HepG2 (cell line): Measurements from ENCODE around the gene CA10. TPM values are rescaled to one million over a fixed set of nuclear protein-coding genes. Genes with fewer than 3 reads are reported as not detected.

Experiments used
- ATAC-seq: fragments of 200-7000 bp; cut with Tn5 transposase; 3 replicates; pipeline ENCODE4 v1.9.1; 2020; ENCODE audit warnings: mild to moderate bottlenecking, moderate library complexity
- BruUV-seq: library from RNA; stranded (reverse); fragments of 400-500 nt; replicated peaks from 2 replicates; lab custom pipeline; 2021; lab: Mats Ljungman, UMichigan
- CTCF ChIA-PET: fragments of 300-600 bp; formaldehyde crosslinking; extraction: SDS; loops from one replicate; lab custom pipeline; 2021; ENCODE audit warnings: low total read pairs, inconsistent platforms, low intra/inter-chr PET ratio; lab: Yijun Ruan, JAX
- POLR2A ChIA-PET: fragments of 350-600 bp; sonication (Branson Sonifier 250); formaldehyde crosslinking; loops from one replicate; lab custom pipeline; 2020; ENCODE audit warnings: antibody characterized with exemption, inconsistent platforms; lab: Yijun Ruan, JAX
- DNase-seq: peaks from one replicate; pipeline ENCODE4 v3.0.0-alpha.2; 2015; ENCODE audit warnings: low spot score
- FAIRE-seq: peaks from 3 replicates; lab custom pipeline; 2011; peaks lifted over from hg19 to GRCh38; lab: Jason Lieb, UNC
- H2AFZ ChIP-seq: one replicate; pipeline ENCODE4 v1.6.1; 2011; ENCODE audit warnings: low read length, inconsistent platforms
- H3K27ac ChIP-seq: fragments of 300-600 bp; 3 replicates; pipeline ENCODE4 v1.8.0; 2011; ENCODE audit warnings: mixed run types, mild to moderate bottlenecking, mixed read lengths, low read length, inconsistent platforms; ENCODE audit not compliant: insufficient read depth; ENCODE audit errors: extremely low read length
- H3K27me3 ChIP-seq, 2 experiments: fragments of 200-600 bp in 1 of 2; 2 replicates in 1 of 2; 3 replicates in 1 of 2; pipeline versions ENCODE4 v1.6.0 to v1.8.0; 2011; ENCODE audit warnings: low read length in 2 of 2, mild to moderate bottlenecking in 2 of 2, moderate library complexity in 2 of 2, inconsistent platforms in 1 of 2; ENCODE audit not compliant: insufficient read depth in 2 of 2, control insufficient read depth in 1 of 2
- H3K36me3 ChIP-seq, 2 experiments: fragments of 200-600 bp in 1 of 2; replicated peaks in 1 of 2; 2 replicates in 1 of 2; 3 replicates in 1 of 2; pipeline versions ENCODE4 v1.5.1 to v1.8.0; 2011; ENCODE audit warnings: low read length in 2 of 2, inconsistent platforms in 1 of 2; ENCODE audit not compliant: insufficient read depth in 2 of 2, control insufficient read depth in 1 of 2
- H3K4me1 ChIP-seq: 2 replicates; pipeline ENCODE4 v1.5.1; 2012; ENCODE audit warnings: low read length, inconsistent platforms; ENCODE audit not compliant: insufficient read depth
- H3K4me2 ChIP-seq: 2 replicates; pipeline ENCODE4 v1.6.0; 2011; ENCODE audit warnings: low read depth, low read length, inconsistent platforms
- H3K4me3 ChIP-seq, 3 experiments: fragments of 200-600 bp in 1 of 3; sonication (generic), shearing (Covaris generic) in 1 of 3; replicated peaks in 1 of 3; 2 replicates each; pipeline ENCODE4 v1.5.1; 2011 to 2016; ENCODE audit warnings: low read length in 3 of 3, inconsistent platforms in 2 of 3, low read depth in 2 of 3, mild to moderate bottlenecking in 2 of 3, control low read depth in 1 of 3, mixed read lengths in 1 of 3; ENCODE audit not compliant: insufficient read depth in 1 of 3
- H3K79me2 ChIP-seq: one replicate; pipeline ENCODE4 v1.6.1; 2011; ENCODE audit warnings: low read length, inconsistent platforms; ENCODE audit not compliant: insufficient read depth
- H3K9ac ChIP-seq: 2 replicates; pipeline ENCODE4 v1.6.0; 2011; ENCODE audit warnings: mild to moderate bottlenecking, low read depth, low read length, inconsistent platforms; ENCODE audit not compliant: insufficient read depth
- H3K9me3 ChIP-seq: 2 replicates; pipeline ENCODE4 v1.5.1; 2012; ENCODE audit warnings: mild to moderate bottlenecking, low read length
- H4K20me1 ChIP-seq: 2 replicates; pipeline ENCODE4 v1.6.0; 2011; ENCODE audit warnings: inconsistent platforms, mild to moderate bottlenecking, low read length, moderate library complexity; ENCODE audit not compliant: insufficient read depth
- CENPT ChIP-seq: sonication (generic); formaldehyde crosslinking; IDR thresholded peaks from 2 replicates; pipeline ENCODE4 v1.8.0; 2022; ENCODE audit warnings: low read depth, mild to moderate bottlenecking, moderate library complexity, missing genetic modification reagents
- KDM2A ChIP-seq: sonication (generic); formaldehyde crosslinking; IDR thresholded peaks from 2 replicates; pipeline ENCODE4 v1.4.0; 2020; ENCODE audit warnings: low read depth, missing genetic modification reagents, borderline replicate concordance
- SNRNP70 ChIP-seq: fragments of 200-400 bp; formaldehyde crosslinking; IDR thresholded peaks from 2 replicates; pipeline ENCODE4 v1.6.1; 2017; ENCODE audit warnings: mild to moderate bottlenecking, low read depth, low read length, moderate library complexity
- TRIM22 ChIP-seq: fragments of 450-650 bp; IDR thresholded peaks from 2 replicates; pipeline ENCODE4 v1.6.1; 2017
- ZNF33B ChIP-seq: sonication (generic); formaldehyde crosslinking; IDR thresholded peaks from 2 replicates; pipeline ENCODE4 v1.5.1; 2020; ENCODE audit warnings: mild to moderate bottlenecking, missing genetic modification reagents
- ZNF362 ChIP-seq: sonication (generic); formaldehyde crosslinking; IDR thresholded peaks from 2 replicates; pipeline ENCODE4 v1.4.0; 2020; ENCODE audit warnings: missing genetic modification reagents, mild to moderate bottlenecking, borderline replicate concordance
- ZNF430 ChIP-seq: sonication (generic); formaldehyde crosslinking; IDR thresholded peaks from 2 replicates; pipeline ENCODE4 v1.9.0; 2021; ENCODE audit warnings: mild to moderate bottlenecking, missing genetic modification reagents
- ZNF530 ChIP-seq: sonication (generic); formaldehyde crosslinking; IDR thresholded peaks from 2 replicates; pipeline ENCODE4 v1.5.0; 2020; ENCODE audit warnings: low read depth, mild to moderate bottlenecking, missing genetic modification reagents
- WGBS: methylation state at CpG from one replicate; pipeline ENCODE4 v1.1.6; 2017; ENCODE audit warnings: low lambda C conversion rate; 5-methylcytosine and 5-hydroxymethylcytosine counted together
- in situ Hi-C: cut with HindIII; loops from 2 replicates; pipeline ENCODE4 v1.10.0; 2017; ENCODE audit warnings: low pct_unique_long_range_greater_than_20kb; ENCODE audit not compliant: extremely low pct_ligation_motif_present
- intact Hi-C: fragments of 100-400 bp; cut with micrococcal nuclease; formaldehyde crosslinking; loops from one replicate; pipeline ENCODE4 v1.10.0; 2022; ENCODE audit not compliant: unreplicated experiment
- polyA plus RNA-seq, 8 experiments: library from polyadenylated mRNA; depleted of rRNA in 3 of 8; stranded (reverse) in 7 of 8; unstranded in 1 of 8; fragments of >200 nt; fragmentation: Illumina TruSeq in 4 of 8; extraction: Trizol in 4 of 8; gene quantifications; 2 replicates each; pipeline versions ENCODE4 v1.2.1 to v1.2.3, GENCODE V29; 2011 to 2016; ENCODE audit warnings: low read depth in 4 of 8, missing spikeins in 1 of 8, mixed read lengths in 1 of 8; ENCODE audit not compliant: insufficient read depth in 1 of 8
- total RNA-seq, 5 experiments: library from RNA; depleted of rRNA; stranded (reverse); fragments of >200 nt; fragmentation: Illumina TruSeq; extraction: Trizol; gene quantifications; 2 replicates each; pipeline ENCODE4 v1.2.3, GENCODE V29; 2016; ENCODE audit warnings: low read depth in 1 of 5
- TF ChIP-seq, protein P1 (sequence below): sonication (generic); formaldehyde crosslinking; IDR thresholded peaks from 2 replicates; pipeline ENCODE4 v1.4.0; 2020; ENCODE audit warnings: mild to moderate bottlenecking, missing genetic modification reagents
- TF ChIP-seq, protein P2 (sequence below): sonication (generic); formaldehyde crosslinking; conservative IDR thresholded peaks from 2 replicates; pipeline ENCODE4 v1.5.0; 2020; ENCODE audit warnings: missing genetic modification reagents
- TF ChIP-seq, protein P3 (sequence below): sonication (generic); formaldehyde crosslinking; IDR thresholded peaks from 2 replicates; pipeline ENCODE4 v1.5.0; 2020; ENCODE audit warnings: missing genetic modification reagents

The CA10 gene
- total and polyA plus RNA-seq, 2 of the 13 experiments (the other 11 are each of a cell fraction or from before 2014, with no cell fraction given): not detected

DNA sequence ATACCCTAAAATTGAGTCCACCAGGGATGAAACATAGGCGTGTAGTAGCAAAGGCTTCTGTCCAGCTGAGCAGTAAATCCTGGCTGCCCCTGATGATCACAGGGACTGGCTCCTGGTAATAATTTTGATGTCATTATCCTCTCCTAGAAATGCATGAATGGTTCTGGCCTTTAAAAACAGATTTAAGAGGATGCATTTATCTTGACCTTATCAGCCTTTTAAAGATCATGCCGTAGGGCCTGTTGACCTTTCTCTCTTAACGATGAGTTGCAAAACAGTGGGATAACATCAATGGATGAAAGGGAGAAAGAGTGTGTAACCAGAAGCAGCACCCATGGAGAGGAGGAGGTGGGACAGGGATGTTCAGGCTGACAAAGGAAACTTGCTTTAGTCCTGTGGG is 128.5 kb downstream of the CA10 start:
- ChIA-PET CTCF (no interaction called here), POLR2A (no interaction called here)
- intact Hi-C loops (no loop called here), in situ Hi-C loops (no loop called here)
- no peaks in the 10 kb centered on the region for H3K27me3 ChIP-seq
- 7% methylated on average over 3 of the region's 3 CpGs for WGBS
- no TSS peak for BruUV-seq
- H3K79me2 ChIP-seq: no peaks in the 10 kb centered on the region
- no peaks in the 10 kb centered on the region for H3K4me1 ChIP-seq
- FAIRE-seq (no peak), ATAC-seq (no peak), DNase-seq (no peak)
- H2AFZ ChIP-seq: no peak overlapping the region
- no peak overlapping the region for H3K4me2 ChIP-seq
- no peak overlapping the region for H3K27ac ChIP-seq
- no peaks in the 10 kb centered on the region for H4K20me1 ChIP-seq
- H3K36me3 ChIP-seq: no peaks in the 10 kb centered on the region
- no peak overlapping the region for H3K4me3 ChIP-seq
- no peak overlapping the region for H3K9ac ChIP-seq
- H3K9me3 ChIP-seq: peaks cover 13% of the 10 kb centered on the region; the same call in 1 of the 2 replicates
- TF ChIP-seq, protein P1, sequence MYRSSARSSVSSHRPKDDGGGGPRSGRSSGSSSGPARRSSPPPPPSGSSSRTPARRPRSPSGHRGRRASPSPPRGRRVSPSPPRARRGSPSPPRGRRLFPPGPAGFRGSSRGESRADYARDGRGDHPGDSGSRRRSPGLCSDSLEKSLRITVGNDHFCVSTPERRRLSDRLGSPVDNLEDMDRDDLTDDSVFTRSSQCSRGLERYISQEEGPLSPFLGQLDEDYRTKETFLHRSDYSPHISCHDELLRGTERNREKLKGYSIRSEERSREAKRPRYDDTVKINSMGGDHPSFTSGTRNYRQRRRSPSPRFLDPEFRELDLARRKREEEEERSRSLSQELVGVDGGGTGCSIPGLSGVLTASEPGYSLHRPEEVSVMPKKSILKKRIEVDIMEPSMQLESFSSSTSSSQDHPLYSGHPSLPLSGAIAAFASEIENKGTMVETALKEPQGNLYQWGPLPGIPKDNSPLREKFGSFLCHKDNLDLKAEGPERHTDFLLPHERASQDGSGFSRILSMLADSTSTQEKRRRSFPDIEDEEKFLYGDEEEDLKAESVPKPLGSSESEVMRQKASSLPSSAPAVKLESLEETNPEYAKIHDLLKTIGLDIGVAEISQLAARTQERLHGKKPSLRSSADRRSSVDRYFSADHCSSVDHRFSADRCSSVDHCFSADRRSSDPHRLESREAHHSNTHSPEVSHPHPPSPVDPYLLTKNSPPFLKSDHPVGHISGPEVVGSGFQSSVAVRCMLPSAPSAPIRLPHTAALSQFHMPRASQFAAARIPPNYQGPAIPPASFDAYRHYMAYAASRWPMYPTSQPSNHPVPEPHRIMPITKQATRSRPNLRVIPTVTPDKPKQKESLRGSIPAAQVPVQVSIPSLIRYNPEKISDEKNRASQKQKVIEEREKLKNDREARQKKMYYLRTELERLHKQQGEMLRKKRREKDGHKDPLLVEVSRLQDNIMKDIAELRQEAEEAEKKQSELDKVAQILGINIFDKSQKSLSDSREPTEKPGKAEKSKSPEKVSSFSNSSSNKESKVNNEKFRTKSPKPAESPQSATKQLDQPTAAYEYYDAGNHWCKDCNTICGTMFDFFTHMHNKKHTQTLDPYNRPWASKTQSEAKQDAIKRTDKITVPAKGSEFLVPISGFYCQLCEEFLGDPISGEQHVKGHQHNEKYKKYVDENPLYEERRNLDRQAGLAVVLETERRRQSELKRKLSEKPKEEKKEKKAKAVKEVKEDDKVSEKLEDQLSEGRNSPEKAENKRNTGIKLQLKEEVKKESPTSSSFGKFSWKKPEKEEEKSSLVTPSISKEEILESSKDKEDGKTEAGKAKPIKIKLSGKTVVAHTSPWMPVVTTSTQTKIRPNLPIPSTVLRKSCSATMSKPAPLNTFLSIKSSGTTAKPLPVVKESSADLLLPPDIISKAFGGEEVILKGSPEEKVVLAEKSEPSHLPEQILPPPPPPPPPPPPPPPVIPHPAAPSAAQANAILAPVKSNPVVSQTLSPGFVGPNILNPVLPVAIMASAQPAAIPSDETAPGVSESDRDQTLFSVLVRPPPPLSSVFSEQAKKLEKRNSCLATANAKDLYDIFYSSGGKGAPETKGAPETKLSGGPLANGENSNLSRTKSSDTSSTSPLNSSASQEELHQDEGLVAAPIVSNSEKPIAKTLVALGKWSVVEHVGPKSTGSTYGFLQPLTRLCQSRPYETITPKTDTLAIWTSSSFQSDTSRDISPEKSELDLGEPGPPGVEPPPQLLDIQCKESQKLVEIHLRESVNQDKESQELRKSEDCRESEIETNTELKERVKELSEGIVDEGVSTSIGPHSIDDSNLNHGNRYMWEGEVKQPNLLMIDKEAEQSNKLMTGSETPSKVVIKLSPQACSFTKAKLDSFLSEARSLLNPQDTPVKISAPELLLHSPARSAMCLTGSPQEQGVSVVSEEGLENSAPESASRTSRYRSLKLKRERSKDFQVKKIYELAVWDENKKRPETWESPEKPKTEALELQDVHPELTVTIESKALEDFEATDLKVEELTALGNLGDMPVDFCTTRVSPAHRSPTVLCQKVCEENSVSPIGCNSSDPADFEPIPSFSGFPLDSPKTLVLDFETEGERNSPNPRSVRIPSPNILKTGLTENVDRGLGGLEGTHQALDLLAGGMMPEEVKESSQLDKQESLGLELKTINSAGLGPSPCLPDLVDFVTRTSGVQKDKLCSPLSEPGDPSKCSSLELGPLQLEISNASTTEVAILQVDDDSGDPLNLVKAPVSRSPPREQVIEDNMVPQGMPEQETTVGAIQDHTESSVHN (CRISPR knock-in tag): no peak
- no peak for TF ChIP-seq ZNF33B (CRISPR knock-in tag)
- no peak for TF ChIP-seq ZNF362 (CRISPR knock-in tag)
- no peak for TF ChIP-seq TRIM22
- TF ChIP-seq, protein P2, sequence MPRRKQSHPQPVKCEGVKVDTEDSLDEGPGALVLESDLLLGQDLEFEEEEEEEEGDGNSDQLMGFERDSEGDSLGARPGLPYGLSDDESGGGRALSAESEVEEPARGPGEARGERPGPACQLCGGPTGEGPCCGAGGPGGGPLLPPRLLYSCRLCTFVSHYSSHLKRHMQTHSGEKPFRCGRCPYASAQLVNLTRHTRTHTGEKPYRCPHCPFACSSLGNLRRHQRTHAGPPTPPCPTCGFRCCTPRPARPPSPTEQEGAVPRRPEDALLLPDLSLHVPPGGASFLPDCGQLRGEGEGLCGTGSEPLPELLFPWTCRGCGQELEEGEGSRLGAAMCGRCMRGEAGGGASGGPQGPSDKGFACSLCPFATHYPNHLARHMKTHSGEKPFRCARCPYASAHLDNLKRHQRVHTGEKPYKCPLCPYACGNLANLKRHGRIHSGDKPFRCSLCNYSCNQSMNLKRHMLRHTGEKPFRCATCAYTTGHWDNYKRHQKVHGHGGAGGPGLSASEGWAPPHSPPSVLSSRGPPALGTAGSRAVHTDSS (CRISPR knock-in tag): no peak
- TF ChIP-seq CENPT: no peak
- TF ChIP-seq, protein P3, sequence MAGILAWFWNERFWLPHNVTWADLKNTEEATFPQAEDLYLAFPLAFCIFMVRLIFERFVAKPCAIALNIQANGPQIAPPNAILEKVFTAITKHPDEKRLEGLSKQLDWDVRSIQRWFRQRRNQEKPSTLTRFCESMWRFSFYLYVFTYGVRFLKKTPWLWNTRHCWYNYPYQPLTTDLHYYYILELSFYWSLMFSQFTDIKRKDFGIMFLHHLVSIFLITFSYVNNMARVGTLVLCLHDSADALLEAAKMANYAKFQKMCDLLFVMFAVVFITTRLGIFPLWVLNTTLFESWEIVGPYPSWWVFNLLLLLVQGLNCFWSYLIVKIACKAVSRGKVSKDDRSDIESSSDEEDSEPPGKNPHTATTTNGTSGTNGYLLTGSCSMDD: no peak
- no peak for TF ChIP-seq KDM2A (CRISPR knock-in tag)
- TF ChIP-seq ZNF430: no peak
- no peak for TF ChIP-seq ZNF530 (CRISPR knock-in tag)
- no peak for TF ChIP-seq SNRNP70
